Mesendoderm (in vitro differentiated cells): ENCODE results near the gene DGCR2.

Experiments used
- DNase-seq: peaks from one replicate; pipeline ENCODE4 v3.0.0; 2013
- H2AK5ac ChIP-seq: 2 replicates; pipeline ENCODE4 v1.6.1; 2013; ENCODE audit warnings: low read length, inconsistent platforms
- H2BK120ac ChIP-seq: 2 replicates; pipeline ENCODE4 v1.6.1; 2013; ENCODE audit warnings: low read depth, mild to moderate bottlenecking, low read length, moderate library complexity, mixed read lengths
- H2BK15ac ChIP-seq: replicated peaks from 2 replicates; pipeline ENCODE4 v1.6.1; 2013; ENCODE audit warnings: low read depth, mild to moderate bottlenecking, moderate library complexity
- H2BK5ac ChIP-seq: 2 replicates; pipeline ENCODE4 v1.6.1; 2013; ENCODE audit warnings: low read length, inconsistent platforms
- H3K18ac ChIP-seq: 2 replicates; pipeline ENCODE4 v1.6.1; 2013; ENCODE audit warnings: mild to moderate bottlenecking, low read length, mixed read lengths
- H3K23ac ChIP-seq: one replicate; pipeline ENCODE4 v1.6.1; 2013; ENCODE audit warnings: low read length
- H3K27ac ChIP-seq: 2 replicates; pipeline ENCODE4 v1.5.1; 2013; ENCODE audit warnings: low read depth, mild to moderate bottlenecking, inconsistent platforms, low read length, moderate library complexity
- H3K27me3 ChIP-seq: 2 replicates; pipeline ENCODE4 v1.6.1; 2013; ENCODE audit warnings: low read length, control low read depth, mild to moderate bottlenecking, inconsistent platforms; ENCODE audit not compliant: insufficient read depth, poor library complexity
- H3K36me3 ChIP-seq: 2 replicates; pipeline ENCODE4 v1.6.1; 2013; ENCODE audit warnings: low read length, inconsistent platforms; ENCODE audit not compliant: control insufficient read depth, insufficient read depth
- H3K4ac ChIP-seq: one replicate; pipeline ENCODE4 v1.6.1; 2013; ENCODE audit warnings: low read depth, mild to moderate bottlenecking, low read length, moderate library complexity
- H3K4me1 ChIP-seq: 2 replicates; pipeline ENCODE4 v1.6.1; 2013; ENCODE audit warnings: low read depth, low read length, inconsistent platforms; ENCODE audit not compliant: control insufficient read depth
- H3K4me2 ChIP-seq: 2 replicates; pipeline ENCODE4 v1.6.1; 2013; ENCODE audit warnings: low read length
- H3K4me3 ChIP-seq: 2 replicates; pipeline ENCODE4 v1.5.1; 2013; ENCODE audit warnings: mild to moderate bottlenecking, low read length
- H3K56ac ChIP-seq: one replicate; pipeline ENCODE4 v1.6.1; 2013; ENCODE audit warnings: low read length
- H3K79me1 ChIP-seq: 2 replicates; pipeline ENCODE4 v1.6.1; 2013; ENCODE audit warnings: low read length, inconsistent platforms
- H3K79me2 ChIP-seq: 2 replicates; pipeline ENCODE4 v1.6.1; 2013; ENCODE audit warnings: mild to moderate bottlenecking, low read length; ENCODE audit not compliant: control insufficient read depth, insufficient read depth
- H3K9ac ChIP-seq: 2 replicates; pipeline ENCODE4 v1.6.1; 2013; ENCODE audit warnings: low read length, inconsistent platforms
- H4K5ac ChIP-seq: one replicate; pipeline ENCODE4 v1.6.1; 2013; ENCODE audit warnings: low read length
- H4K8ac ChIP-seq: one replicate; pipeline ENCODE4 v1.6.1; 2013; ENCODE audit warnings: low read depth, mild to moderate bottlenecking, control low read depth, low read length, moderate library complexity
- WGBS: extraction: QIAGEN DNeasy Blood & Tissue Kit; methylation state at CpG from one replicate; pipeline ENCODE4 v1.1.7; 2013; ENCODE audit warnings: low lambda C conversion rate, missing lambda C conversion rate; ENCODE audit not compliant: insufficient coverage; ENCODE audit errors: extremely low coverage; 5-methylcytosine and 5-hydroxymethylcytosine counted together

DGCR2 gene

GRCh38 chr22:19126309-19127273, 4.4 kb upstream of the DGCR2 start:
- H3K79me1 ChIP-seq, result peaks cover 1% of the 10 kb centered on the region
- H3K18ac ChIP-seq, result no peak overlapping the region
- H3K27ac ChIP-seq, result no peak overlapping the region
- peaks cover 2% of the 10 kb centered on the region for H3K79me2 ChIP-seq
- no peak overlapping the region for H4K8ac ChIP-seq
- no CpG with 5 or more reads among the region's 19 CpGs for WGBS
- H2BK15ac ChIP-seq, result no peak overlapping the region
- no peak for DNase-seq
- no peak overlapping the region for H2BK120ac ChIP-seq
- no peak overlapping the region for H3K23ac ChIP-seq
- no peak overlapping the region for H3K9ac ChIP-seq
- no peak overlapping the region for H2AK5ac ChIP-seq
- H3K4me3 ChIP-seq, result no peak overlapping the region
- H4K5ac ChIP-seq, result no peak overlapping the region
- no peak overlapping the region for H3K4ac ChIP-seq
- H3K4me1 ChIP-seq, result no peaks in the 10 kb centered on the region
- H3K56ac ChIP-seq, result no peak overlapping the region
- H2BK5ac ChIP-seq, result no peak overlapping the region
- no peak overlapping the region for H3K4me2 ChIP-seq
- no peaks in the 10 kb centered on the region for H3K36me3 ChIP-seq
- H3K27me3 ChIP-seq, result no peaks in the 10 kb centered on the region

- no peak overlapping the region for H2BK15ac ChIP-seq
- no peaks in the 10 kb centered on the region for H3K27me3 ChIP-seq
- H3K27ac ChIP-seq, result no peak overlapping the region
- no CpG with 5 or more reads among the region's 21 CpGs for WGBS
- H4K8ac ChIP-seq, result no peak overlapping the region
- no peak overlapping the region for H2BK5ac ChIP-seq
- H3K4me2 ChIP-seq, result no peak overlapping the region
- H3K4me1 ChIP-seq, result peaks cover 3% of the 10 kb centered on the region
- H4K5ac ChIP-seq, result no peak overlapping the region
- no peak for DNase-seq
- H3K56ac ChIP-seq, result no peak overlapping the region
- no peak overlapping the region for H2BK120ac ChIP-seq
- H3K4me3 ChIP-seq, result no peak overlapping the region
- no peak overlapping the region for H3K23ac ChIP-seq
- H2AK5ac ChIP-seq, result no peak overlapping the region
- no peak overlapping the region for H3K18ac ChIP-seq
- no peaks in the 10 kb centered on the region for H3K36me3 ChIP-seq
- no peak overlapping the region for H3K9ac ChIP-seq
- peaks cover 7% of the 10 kb centered on the region for H3K79me1 ChIP-seq
- peaks cover 10% of the 10 kb centered on the region for H3K79me2 ChIP-seq
- H3K4ac ChIP-seq, result no peak overlapping the region
Observed at GRCh38 chr22:19125474-19126308, 3.5 kb upstream of the DGCR2 start.

- no peak overlapping the region for H3K56ac ChIP-seq
- no peak for DNase-seq
- no peak overlapping the region for H2AK5ac ChIP-seq
- peaks cover 4% of the 10 kb centered on the region for H3K4me1 ChIP-seq
- H4K8ac ChIP-seq, result no peak overlapping the region
- peaks cover 14% of the 10 kb centered on the region for H3K79me1 ChIP-seq
- no peak overlapping the region for H2BK120ac ChIP-seq
- H3K18ac ChIP-seq, result no peak overlapping the region
- H3K27me3 ChIP-seq, result no peaks in the 10 kb centered on the region
- H3K4me3 ChIP-seq, result no peak overlapping the region
- no peak overlapping the region for H4K5ac ChIP-seq
- H2BK5ac ChIP-seq, result no peak overlapping the region
- no peak overlapping the region for H2BK15ac ChIP-seq
- peaks cover 16% of the 10 kb centered on the region for H3K79me2 ChIP-seq
- no peak overlapping the region for H3K9ac ChIP-seq
- H3K36me3 ChIP-seq, result no peaks in the 10 kb centered on the region
- no peak overlapping the region for H3K23ac ChIP-seq
- no peak overlapping the region for H3K27ac ChIP-seq
- no peak overlapping the region for H3K4ac ChIP-seq
- no peak overlapping the region for H3K4me2 ChIP-seq
- WGBS, result no CpG with 5 or more reads among the region's 11 CpGs
Observed at GRCh38 chr22:19125011-19125410, 2.8 kb upstream of the DGCR2 start.

GRCh38 chr22:19124377-19124776, 2.2 kb upstream of the DGCR2 start:
- Histone ChIP-seq H3K9ac (no peak overlapping the region), H3K4ac (no peak overlapping the region), H3K23ac (no peak overlapping the region), H3K79me2 (peaks cover 21% of the 10 kb centered on the region), H4K8ac (no peak overlapping the region), H3K4me1 (peaks cover 6% of the 10 kb centered on the region), H2BK15ac (no peak overlapping the region), H3K79me1 (peaks cover 18% of the 10 kb centered on the region), H2AK5ac (no peak overlapping the region), H2BK5ac (no peak overlapping the region), H4K5ac (no peak overlapping the region), H3K4me3 (no peak overlapping the region), H3K27ac (no peak overlapping the region), H3K56ac (no peak overlapping the region), H2BK120ac (no peak overlapping the region), H3K27me3 (no peaks in the 10 kb centered on the region), H3K36me3 (no peaks in the 10 kb centered on the region), H3K4me2 (no peak overlapping the region), H3K18ac (no peak overlapping the region)
- DNase-seq, result no peak
- no CpG with 5 or more reads among the region's 4 CpGs for WGBS

- Histone ChIP-seq H3K27me3 (no peaks in the 10 kb centered on the region), H3K36me3 (no peaks in the 10 kb centered on the region), H3K18ac (no peak overlapping the region), H2AK5ac (no peak overlapping the region), H4K8ac (no peak overlapping the region), H3K79me2 (peaks cover 25% of the 10 kb centered on the region), H3K4ac (no peak overlapping the region), H2BK5ac (no peak overlapping the region), H3K4me1 (peaks cover 6% of the 10 kb centered on the region), H3K56ac (peak overlapping the region; percentile 3), H3K79me1 (peaks cover 21% of the 10 kb centered on the region), H2BK120ac (no peak overlapping the region), H3K23ac (no peak overlapping the region), H3K27ac (no peak overlapping the region), H2BK15ac (no peak overlapping the region), H3K4me2 (no peak overlapping the region), H4K5ac (no peak overlapping the region), H3K4me3 (no peak overlapping the region), H3K9ac (no peak overlapping the region)
- WGBS, result no CpG with 5 or more reads among the region's 4 CpGs
- DNase-seq, result no peak
Observed at GRCh38 chr22:19123936-19124335, 1.7 kb upstream of the DGCR2 start.
